Muscle of back (tissue), 11 donors: ENCODE measurements around the gene CLMP. TPM values are rescaled to one million over a fixed set of nuclear protein-coding genes. Genes with fewer than 3 reads are reported as not detected.

Source experiments
- DNase-seq, 3 donors: peaks; one replicate each; pipeline versions ENCODE4 v3.0.0 to v3.0.0-alpha.2; 2013
- polyA plus RNA-seq, 10 donors: library from polyadenylated mRNA; unstranded; fragments of 120-200 nt; gene quantifications; one replicate each; pipeline ENCODE4 v1.2.1, GENCODE V29; 2013; ENCODE audit not compliant: insufficient read length in 10 of 10

The CLMP gene
- polyA plus RNA-seq, 10 donors: 16.4 to 41.0 (median 20.3) TPM

DNA sequence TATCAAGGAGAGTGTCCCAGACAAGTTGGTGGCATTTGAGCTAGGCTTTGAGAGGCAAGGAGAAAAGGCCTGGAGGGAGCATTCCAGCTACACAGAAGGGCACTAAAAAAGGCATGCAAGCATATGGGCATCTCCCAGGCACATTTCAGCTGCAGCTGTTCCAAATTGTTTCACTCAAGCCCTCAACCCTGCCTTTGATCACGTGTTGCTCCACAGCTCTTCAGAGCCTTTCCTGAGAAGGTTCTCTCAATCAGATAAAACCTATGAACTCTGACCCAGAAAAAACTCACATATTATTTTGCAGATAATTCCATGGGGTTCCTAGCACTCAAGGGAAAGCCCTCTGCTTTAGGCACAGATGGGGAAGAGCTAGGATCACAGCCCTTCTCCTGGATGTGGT lies 108.7 kb downstream of the CLMP start:
- DNase-seq: peak in 2 of 3 donors; percentile 49 to 60

- no peak for DNase-seq
Observed at GRCh38 chr11:123085497-123085896, 109.6 kb downstream of the CLMP start.

DNA sequence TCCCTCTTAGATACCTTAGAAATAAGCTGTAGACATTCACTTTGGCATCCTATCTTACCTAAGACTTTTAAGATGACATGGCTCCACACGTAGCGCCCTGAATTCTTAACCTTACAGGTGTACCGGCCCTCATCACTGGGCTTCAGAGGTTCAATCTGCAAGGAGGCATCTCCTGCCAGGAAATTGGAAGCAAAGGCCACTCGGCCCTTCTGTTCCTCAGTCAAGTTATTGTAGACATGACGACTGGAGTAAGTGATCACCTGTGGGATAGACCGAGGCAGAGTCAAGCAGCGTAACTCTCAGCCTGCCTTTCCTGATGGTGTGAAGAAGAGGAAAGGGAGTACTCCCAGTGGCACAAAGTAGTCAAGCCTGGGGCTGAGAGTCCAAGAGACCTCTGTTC lies 110.6 kb downstream of the CLMP start:
- no peak for DNase-seq

GRCh38 chr11:123083623-123084029 lies 111.4 kb downstream of the CLMP start:
- peak; percentile 85 to 95 (median 90) for DNase-seq

- no peak for DNase-seq
Observed at GRCh38 chr11:123082977-123083376, 112.1 kb downstream of the CLMP start.

DNA sequence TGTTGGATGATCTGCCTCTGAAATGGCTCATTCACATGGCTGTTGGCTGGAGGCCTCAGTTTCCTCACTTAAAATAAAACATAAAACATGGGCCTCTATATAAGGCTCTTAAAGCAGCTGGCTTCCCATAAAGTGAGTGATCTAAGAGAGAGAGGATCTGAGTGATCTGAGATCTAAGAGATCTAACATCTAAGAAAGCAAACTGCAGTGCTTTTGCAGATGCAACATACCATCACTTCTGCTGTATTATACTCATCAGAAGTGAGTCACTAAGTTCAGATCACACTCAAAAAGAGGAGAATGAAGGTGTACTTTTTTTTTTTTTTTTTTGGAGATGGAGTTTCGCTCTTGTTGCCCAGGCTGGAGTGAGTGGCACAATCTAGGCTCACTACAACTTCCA lies 115.0 kb downstream of the CLMP start:
- DNase-seq: no peak

- no peak for DNase-seq
Observed at GRCh38 chr11:123076484-123076883, 118.6 kb downstream of the CLMP start.

- DNase-seq: no peak
Observed at GRCh38 chr11:123073343-123074057, 121.5 kb downstream of the CLMP start.

- DNase-seq: no peak
Observed at GRCh38 chr11:123072762-123073161, 122.3 kb downstream of the CLMP start.

GRCh38 chr11:123072332-123072761 lies 122.7 kb downstream of the CLMP start:
- no peak for DNase-seq

- DNase-seq: peak in 1 of 3 donors; percentile 60
Observed at GRCh38 chr11:123069908-123070821, 124.9 kb downstream of the CLMP start.

- no peak for DNase-seq
Observed at GRCh38 chr11:123065621-123066020, 129.4 kb downstream of the CLMP start.

GRCh38 chr11:123063826-123064657 lies 131.0 kb downstream of the CLMP start:
- DNase-seq: no peak

GRCh38 chr11:123062892-123063825 lies 131.9 kb downstream of the CLMP start:
- peak; percentile 62 to 90 (median 72) for DNase-seq

- DNase-seq: peak; percentile 99 to 100 (median 100)
Observed at GRCh38 chr11:123062158-123062891, 132.7 kb downstream of the CLMP start.

- DNase-seq: peak in 2 of 3 donors; percentile 38 to 58
Observed at GRCh38 chr11:123061403-123062157, 133.5 kb downstream of the CLMP start, which contains the start of gene HSPA8. HSPA8 (minus strand) TSS chr11:123062136; CDS start chr11:123061324, 812 bp downstream.

DNA sequence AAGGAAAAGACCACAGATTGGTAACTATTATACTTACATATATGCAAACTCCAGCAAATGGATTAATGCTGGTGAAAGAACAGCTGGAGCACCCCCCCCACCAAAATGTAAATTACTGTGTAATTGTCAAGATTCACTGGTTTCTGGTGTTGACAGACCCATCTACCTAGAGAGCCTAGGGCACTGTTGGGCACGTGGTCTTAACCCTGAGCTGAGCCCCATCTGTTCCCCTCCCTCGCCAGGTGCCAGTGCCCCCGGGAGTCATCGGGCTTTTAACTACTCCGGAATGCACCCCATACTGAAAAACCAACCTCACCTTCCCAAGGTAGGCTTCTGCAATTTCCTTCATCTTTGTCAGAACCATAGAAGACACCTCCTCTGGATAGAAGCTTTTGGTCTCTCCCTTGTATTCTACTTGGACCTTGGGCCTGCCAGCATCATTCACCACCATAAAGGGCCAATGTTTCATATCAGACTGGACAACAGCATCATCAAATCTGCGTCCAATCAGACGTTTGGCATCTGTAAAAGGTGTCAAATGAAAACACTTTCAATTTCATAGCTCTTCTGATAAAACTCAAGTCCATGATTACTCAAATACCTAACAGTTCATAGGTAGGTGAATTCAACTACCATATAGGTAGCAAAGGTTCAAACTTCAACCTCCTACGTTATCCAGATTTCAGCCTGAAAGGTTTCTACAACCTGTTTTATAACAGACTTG lies 134.6 kb downstream of the CLMP start:
- DNase-seq: no peak
